ENCODE results near the gene DDIT4L.
"Not testable (repeated sequence)": the region's sequence is repeated elsewhere in the genome, so short reads cannot be mapped to it uniquely, and the experiment has no call there.

The DDIT4L gene

DNA sequence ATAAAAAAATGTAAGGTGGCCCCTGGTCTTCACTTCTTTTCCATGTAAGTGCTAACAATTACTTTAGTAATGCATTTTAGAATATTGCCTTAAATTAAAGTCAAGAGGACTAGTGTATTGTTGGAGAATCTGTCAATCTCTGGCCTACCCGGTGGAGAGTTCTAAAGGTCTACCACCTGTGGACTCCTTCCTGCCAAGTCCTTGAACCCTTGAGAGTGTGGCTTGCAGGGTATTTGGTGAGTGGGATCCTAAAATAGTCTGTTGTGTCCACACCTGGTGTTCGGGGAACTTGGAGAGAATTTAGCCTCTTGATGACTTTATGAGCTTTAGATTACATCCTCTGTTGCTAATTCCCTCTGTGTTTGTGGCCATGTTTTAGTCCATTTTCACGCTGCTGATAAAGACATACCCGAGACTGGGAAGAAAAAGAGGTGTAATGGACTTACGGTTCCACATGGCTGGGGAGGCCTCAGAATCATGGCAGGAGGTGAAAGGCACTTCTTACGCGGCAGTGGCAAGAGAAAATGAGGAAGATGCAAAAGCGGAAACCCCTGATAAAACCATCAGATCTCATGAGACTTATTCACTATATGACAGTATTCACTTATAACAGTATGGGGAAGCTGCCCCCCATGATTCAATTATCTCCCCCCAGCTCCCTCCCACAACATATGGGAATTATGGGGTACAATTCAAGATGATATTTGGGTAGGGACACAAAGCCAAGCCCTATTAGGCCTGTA lies 23.8 kb downstream of the DDIT4L start:
- DNase-seq (ENCODE audit: low read depth in 2 of 2): no peak

GRCh38 chr4:100165809-100166208 lies 24.5 kb downstream of the DDIT4L start:
- no peak for DNase-seq (ENCODE audit: low read depth in 2 of 2)

GRCh38 chr4:100164808-100165760 lies 25.2 kb downstream of the DDIT4L start:
- no peak for DNase-seq (ENCODE audit: low read depth in 2 of 2)

DNA sequence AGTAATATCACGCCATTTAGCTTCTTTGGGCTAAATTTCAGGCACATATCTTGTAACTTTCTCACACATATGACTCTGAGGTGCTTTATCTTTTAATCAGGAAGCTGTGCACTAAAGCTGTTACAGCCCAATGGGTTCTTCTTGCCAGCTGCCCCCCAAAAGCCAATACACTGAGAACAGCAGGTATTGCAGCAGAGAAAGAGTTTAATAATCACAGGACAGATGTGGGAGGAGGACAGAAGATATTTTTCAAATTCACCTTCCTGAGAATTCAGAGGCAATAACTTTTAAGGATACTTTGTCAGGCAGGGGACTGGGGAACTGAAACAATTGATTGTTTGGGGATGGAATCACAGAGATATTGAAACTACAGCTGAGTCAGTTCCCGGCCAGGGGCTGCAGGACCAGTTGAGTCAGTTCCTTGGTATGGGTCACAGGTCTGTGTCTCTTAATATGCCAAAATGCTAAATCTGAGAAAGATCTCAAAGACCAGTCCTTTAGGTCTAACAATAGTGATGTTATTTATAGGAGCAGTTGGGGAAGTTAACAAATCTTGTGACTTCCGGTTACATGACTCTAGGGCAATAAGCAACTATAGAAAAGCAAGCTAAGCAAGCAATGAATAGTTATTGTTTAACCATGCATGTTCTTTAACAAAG lies 28.1 kb downstream of the DDIT4L start:
- no peak for DNase-seq (ENCODE audit: low read depth in 2 of 2)

DNA sequence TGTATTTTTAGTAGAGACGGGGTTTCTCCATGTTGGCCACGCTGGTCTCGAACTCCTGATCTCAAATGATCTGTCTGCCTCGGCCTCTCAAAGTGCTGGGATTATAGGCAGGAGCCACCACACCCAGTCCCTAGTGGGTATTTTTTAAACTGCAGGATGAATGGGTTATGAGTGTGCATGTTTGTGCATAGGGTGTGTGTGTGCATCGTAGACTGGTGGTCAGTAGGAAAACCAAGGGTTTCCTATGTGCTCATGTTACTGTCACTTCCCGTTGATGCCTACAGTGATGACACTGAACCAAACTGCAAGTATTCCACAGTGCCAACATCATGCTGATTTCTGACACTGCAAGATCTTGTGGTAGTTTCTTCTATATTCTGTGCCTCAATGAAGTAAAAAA lies 41.1 kb downstream of the DDIT4L start:
- DNase-seq (ENCODE audit: low read depth in 2 of 2): no peak

DNA sequence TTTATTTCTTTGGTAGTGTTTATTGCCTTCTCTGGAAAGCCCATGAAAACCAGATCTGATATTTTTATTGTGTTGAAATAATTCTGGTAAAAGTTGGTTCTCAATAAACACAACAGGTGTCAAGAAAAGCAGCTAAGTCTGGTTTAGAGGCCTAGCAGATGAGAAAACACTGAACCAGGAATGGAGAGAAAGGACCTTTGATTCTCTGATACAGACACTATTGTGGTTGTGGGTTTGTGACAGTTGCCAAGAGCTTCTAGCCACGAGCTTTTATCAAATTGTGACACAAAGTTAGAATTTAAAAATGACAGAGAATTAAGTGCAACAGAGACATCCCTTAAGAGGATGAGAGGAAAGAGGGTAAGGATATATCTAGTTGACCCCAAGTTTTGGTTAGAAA lies 42.6 kb downstream of the DDIT4L start:
- no peak for DNase-seq (ENCODE audit: low read depth in 2 of 2)

GRCh38 chr4:100147198-100147597 lies 43.1 kb downstream of the DDIT4L start:
- no peak for DNase-seq (ENCODE audit: low read depth in 2 of 2)

- no peak for DNase-seq (ENCODE audit: low read depth in 2 of 2)
These were observed 43.5 kb downstream of the DDIT4L start for GRCh38 chr4:100146756-100147155.

DNA sequence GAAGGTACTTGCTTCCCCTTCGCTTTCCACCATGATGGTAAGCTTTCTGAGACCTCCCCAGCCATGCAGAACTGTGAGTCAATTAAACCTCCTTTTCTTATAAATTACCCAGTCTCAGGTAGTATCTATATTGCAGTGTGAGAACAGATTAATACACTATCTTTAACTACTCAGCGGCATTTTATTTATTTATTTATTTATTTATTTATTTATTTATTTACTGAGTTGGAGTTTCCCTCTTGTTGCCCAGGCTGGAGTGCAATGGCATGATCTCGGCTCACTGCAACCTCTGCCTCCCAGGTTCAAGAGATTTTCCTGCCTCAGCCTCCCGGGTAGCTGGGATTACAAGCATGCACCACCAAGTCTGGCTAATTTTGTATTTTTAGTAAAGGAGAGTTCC lies 52.9 kb downstream of the DDIT4L start:
- DNase-seq (ENCODE audit: low read depth in 2 of 2): not testable (repeated sequence)
